K562 (cell line): Measurements from ENCODE around the gene FITM2. TPM values are rescaled to one million over a fixed set of nuclear protein-coding genes. Genes with fewer than 3 reads are reported as not detected.

ENCODE experiments used
- CBX2 ChIP-seq: fragments of 200-600 bp; sonication (generic); IDR thresholded peaks from one replicate; pipeline ENCODE4 v1.6.1; 2012; ENCODE audit warnings: mild to moderate bottlenecking, low read length, inconsistent platforms; ENCODE audit not compliant: insufficient read depth, poor library complexity, severe bottlenecking
- CHD7 ChIP-seq: fragments of 200-600 bp; sonication (generic); IDR thresholded peaks from one replicate; pipeline ENCODE4 v1.6.1; 2012; ENCODE audit warnings: mild to moderate bottlenecking, low read depth, low read length, inconsistent platforms
- FOXA1 ChIP-seq: fragments of 450-650 bp; IDR thresholded peaks from 2 replicates; pipeline ENCODE4 v1.6.1; 2016; ENCODE audit warnings: mild to moderate bottlenecking, borderline replicate concordance
- HLTF ChIP-seq: fragments of 450-650 bp; IDR thresholded peaks from 2 replicates; pipeline ENCODE4 v1.6.1; 2016
- IFI16 ChIP-seq: fragments of 250-450 bp; sonication (Bioruptor Pico); IDR thresholded peaks from 2 replicates; pipeline ENCODE4 v2.1.2; 2022; ENCODE audit warnings: mild to moderate bottlenecking, inconsistent platforms
- ILK ChIP-seq: fragments of 450-650 bp; IDR thresholded peaks from 2 replicates; pipeline ENCODE4 v1.6.1; 2016; ENCODE audit warnings: missing genetic modification characterization, low read depth, mild to moderate bottlenecking, missing compliant biosample characterization, moderate library complexity, borderline replicate concordance
- MAZ ChIP-seq, 2 experiments: fragments of 450-650 bp in 1 of 2; sonication (generic) in 1 of 2; formaldehyde crosslinking; IDR thresholded peaks in 1 of 2; conservative IDR thresholded peaks in 1 of 2; 2 replicates each; pipeline versions ENCODE4 v1.4.0 to v1.5.0; 2020; ENCODE audit warnings: mild to moderate bottlenecking in 1 of 2, missing genetic modification reagents in 1 of 2
- MTA1 ChIP-seq: fragments of 450-650 bp; IDR thresholded peaks from 2 replicates; pipeline ENCODE4 v1.6.1; 2017; ENCODE audit warnings: borderline replicate concordance
- SMAD2 ChIP-seq: fragments of 150-350 bp; IDR thresholded peaks from 2 replicates; pipeline ENCODE4 v1.6.1; 2014; ENCODE audit warnings: low read depth, mild to moderate bottlenecking, low read length
- TEAD2 ChIP-seq: fragments of 450-650 bp; IDR thresholded peaks from 2 replicates; pipeline ENCODE4 v1.6.1; 2016; ENCODE audit warnings: missing genetic modification characterization, control low read depth, missing compliant biosample characterization
- THRAP3 ChIP-seq: fragments of 450-650 bp; IDR thresholded peaks from 2 replicates; pipeline ENCODE4 v1.6.1; 2016; ENCODE audit warnings: mild to moderate bottlenecking, inconsistent platforms, borderline replicate concordance
- ZNF121 ChIP-seq: sonication (generic); formaldehyde crosslinking; conservative IDR thresholded peaks from 2 replicates; pipeline ENCODE4 v1.8.0; 2022; ENCODE audit warnings: missing genetic modification reagents
- ZNF263 ChIP-seq: sonication (generic); formaldehyde crosslinking; IDR thresholded peaks from 2 replicates; pipeline ENCODE4 v1.8.0; 2022; ENCODE audit warnings: mild to moderate bottlenecking, missing genetic modification reagents, borderline replicate concordance
- ZNF347 ChIP-seq: fragments of 450-650 bp; formaldehyde crosslinking; IDR thresholded peaks from 2 replicates; pipeline ENCODE4 v1.4.0; 2020; ENCODE audit warnings: low read depth, mild to moderate bottlenecking, moderate library complexity
- polyA plus RNA-seq, 8 experiments: library from polyadenylated mRNA; depleted of rRNA in 4 of 8; stranded (reverse) in 5 of 8; unstranded in 3 of 8; fragments of >200 nt; fragmentation: Nextera tagmentation in 2 of 8; fragmentation: Illumina TruSeq in 1 of 8; extraction: Ambion mirVana in 2 of 8; extraction: Trizol in 1 of 8; gene quantifications; 2 replicates each; pipeline versions ENCODE4 v1.2.1 to v1.2.3, GENCODE V29; 2011 to 2014; ENCODE audit warnings: inconsistent platforms in 1 of 8, missing spikeins in 1 of 8
- total RNA-seq, 7 experiments: library from RNA; depleted of rRNA in 6 of 7; stranded (reverse); fragments of >200 nt in 6 of 7; fragmentation: Illumina TruSeq in 2 of 7; extraction: Trizol in 2 of 7; gene quantifications; 2 replicates each; pipeline versions ENCODE4 v1.2.1 to v1.2.3, GENCODE V29; 2011 to 2021; ENCODE audit warnings: low replicate concordance in 1 of 7
- TF ChIP-seq, protein P1 (sequence below), 2 experiments: fragments of 250-450 bp in 1 of 2; fragments of 450-650 bp in 1 of 2; sonication (Bioruptor Pico) in 1 of 2; IDR thresholded peaks; 2 replicates each; pipeline versions ENCODE4 v1.6.1 to v1.8.0; 2016 to 2021; ENCODE audit warnings: mild to moderate bottlenecking in 2 of 2, moderate library complexity in 2 of 2, missing compliant biosample characterization in 1 of 2, missing genetic modification characterization in 1 of 2

The FITM2 gene
- total and polyA plus RNA-seq, 9 of the 15 experiments (the other 6 are each of a cell fraction or from before 2014, with no cell fraction given), result 0.64 to 2.8 (median 1.8) TPM

GRCh38 chr20:44310664-44311639, at the start of gene FITM2 (continued):
- no peak for TF ChIP-seq ZNF121
- TF ChIP-seq SMAD2, result no peak
- TF ChIP-seq THRAP3, result no peak
- peak; percentile 94 for TF ChIP-seq ZNF263 (CRISPR knock-in tag)
- TF ChIP-seq ZNF347 (CRISPR knock-in tag), result no peak
- peak; percentile 53 to 61; a peak in 3 of 4 replicates for TF ChIP-seq MAZ (CRISPR knock-in tag; conservative IDR thresholded peaks at IDR 0.05 in 1 of 2, IDR thresholded peaks at IDR 0.05 in 1 of 2)
- TF ChIP-seq MTA1, result no peak
- TF ChIP-seq, protein P1, sequence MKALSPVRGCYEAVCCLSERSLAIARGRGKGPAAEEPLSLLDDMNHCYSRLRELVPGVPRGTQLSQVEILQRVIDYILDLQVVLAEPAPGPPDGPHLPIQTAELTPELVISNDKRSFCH (CRISPR knock-in tag; IDR thresholded peaks at IDR 0.05), result no peak
- TF ChIP-seq, protein P1 (tag; IDR thresholded peaks at IDR 0.05), result peak; percentile 54
- TF ChIP-seq CBX2, result no peak
- no peak for TF ChIP-seq HLTF
- TF ChIP-seq IFI16 (CRISPR knock-in tag), result no peak
- TF ChIP-seq FOXA1, result no peak
- TF ChIP-seq ILK (tag), result no peak
- no peak for TF ChIP-seq CHD7
- no peak for TF ChIP-seq TEAD2 (tag)
